ENCODE results near the gene CPNE7.

The CPNE7 gene

DNA sequence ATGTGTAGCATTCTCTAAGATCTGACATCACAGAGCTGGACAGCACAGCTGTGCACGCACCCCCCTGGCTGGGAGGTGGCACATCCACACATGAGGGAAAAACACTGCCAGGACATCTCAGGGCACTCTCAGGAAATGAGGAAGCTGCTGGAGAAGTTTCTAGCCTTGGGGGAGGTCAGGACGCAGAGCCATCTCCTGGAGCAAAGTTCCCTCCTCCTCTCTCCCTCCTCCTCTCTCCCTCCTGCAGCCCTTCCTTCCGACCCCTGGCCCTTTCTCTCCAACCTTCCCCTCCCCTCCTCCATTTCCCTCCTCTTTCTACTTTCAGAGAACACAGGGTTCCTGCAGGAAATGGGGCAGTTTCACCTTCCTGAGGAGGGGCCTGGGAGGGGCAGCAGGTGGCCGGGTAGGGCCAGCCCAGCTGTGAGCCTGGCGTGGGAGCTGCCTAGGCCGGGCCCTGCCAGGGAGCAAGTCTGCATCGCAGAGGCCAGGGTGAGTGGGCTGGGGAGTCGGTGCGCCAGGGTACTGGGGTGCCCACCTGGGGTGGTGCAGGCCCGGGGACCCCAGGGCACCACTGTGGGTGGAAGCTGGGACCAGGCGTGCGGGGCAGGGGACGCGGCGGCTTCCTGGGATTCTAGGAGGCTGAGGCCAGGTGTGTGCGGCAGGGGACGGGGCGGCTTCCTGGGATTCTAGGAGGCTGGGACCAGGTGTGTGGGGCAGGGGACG is 37.8 kb downstream of the CPNE7 start, which contains the start of gene DPEP1:
DPEP1 (plus strand) TSS at position 412 of the 723 bp plus-strand sequence. CDS start 16,769 bp downstream, outside the sequence.
- no peaks in the 10 kb centered on the region for H3K36me3 ChIP-seq (ENCODE audit: low read length)
- no peaks in the 10 kb centered on the region for H3K9me3 ChIP-seq (ENCODE audit: insufficient read depth, low read length)
- no peaks in the 10 kb centered on the region for H3K9me2 ChIP-seq (replicated peaks; ENCODE audit: insufficient read depth, low read length)
- H3K27me3 ChIP-seq (ENCODE audit: low read length) = no peaks in the 10 kb centered on the region
- H3K4me3 ChIP-seq (ENCODE audit: insufficient read depth, low read length, poor library complexity, severe bottlenecking) = no peak within 1 kb of the TSS
- no peaks in the 10 kb centered on the region for H4K20me1 ChIP-seq (ENCODE audit: low read depth, low read length)
- H3K79me2 ChIP-seq (ENCODE audit: insufficient read depth, low read length) = no peaks in the 10 kb centered on the region
- no peak within 1 kb of the TSS for H3K4me2 ChIP-seq (ENCODE audit: low read depth, low read length, poor library complexity, severe bottlenecking)
- no peak for TF ChIP-seq EZH2phosphoT487 (conservative IDR thresholded peaks at IDR 0.05; ENCODE audit: low read length)
- TF ChIP-seq, protein P1, sequence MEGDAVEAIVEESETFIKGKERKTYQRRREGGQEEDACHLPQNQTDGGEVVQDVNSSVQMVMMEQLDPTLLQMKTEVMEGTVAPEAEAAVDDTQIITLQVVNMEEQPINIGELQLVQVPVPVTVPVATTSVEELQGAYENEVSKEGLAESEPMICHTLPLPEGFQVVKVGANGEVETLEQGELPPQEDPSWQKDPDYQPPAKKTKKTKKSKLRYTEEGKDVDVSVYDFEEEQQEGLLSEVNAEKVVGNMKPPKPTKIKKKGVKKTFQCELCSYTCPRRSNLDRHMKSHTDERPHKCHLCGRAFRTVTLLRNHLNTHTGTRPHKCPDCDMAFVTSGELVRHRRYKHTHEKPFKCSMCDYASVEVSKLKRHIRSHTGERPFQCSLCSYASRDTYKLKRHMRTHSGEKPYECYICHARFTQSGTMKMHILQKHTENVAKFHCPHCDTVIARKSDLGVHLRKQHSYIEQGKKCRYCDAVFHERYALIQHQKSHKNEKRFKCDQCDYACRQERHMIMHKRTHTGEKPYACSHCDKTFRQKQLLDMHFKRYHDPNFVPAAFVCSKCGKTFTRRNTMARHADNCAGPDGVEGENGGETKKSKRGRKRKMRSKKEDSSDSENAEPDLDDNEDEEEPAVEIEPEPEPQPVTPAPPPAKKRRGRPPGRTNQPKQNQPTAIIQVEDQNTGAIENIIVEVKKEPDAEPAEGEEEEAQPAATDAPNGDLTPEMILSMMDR (IDR thresholded peaks at IDR 0.05; ENCODE audit: insufficient read depth, low read length, poor library complexity, severe bottlenecking) = no peak
- H3F3A ChIP-seq (ENCODE audit: insufficient read depth) = no peaks in the 10 kb centered on the region
- no peak within 1 kb of the TSS for H3K27ac ChIP-seq (ENCODE audit: low read depth, low read length)
- H3K9ac ChIP-seq (ENCODE audit: low read length) = no peak within 1 kb of the TSS
- H2AFZ ChIP-seq (ENCODE audit: low read depth, low read length, severe bottlenecking) = no peak within 1 kb of the TSS

DNA sequence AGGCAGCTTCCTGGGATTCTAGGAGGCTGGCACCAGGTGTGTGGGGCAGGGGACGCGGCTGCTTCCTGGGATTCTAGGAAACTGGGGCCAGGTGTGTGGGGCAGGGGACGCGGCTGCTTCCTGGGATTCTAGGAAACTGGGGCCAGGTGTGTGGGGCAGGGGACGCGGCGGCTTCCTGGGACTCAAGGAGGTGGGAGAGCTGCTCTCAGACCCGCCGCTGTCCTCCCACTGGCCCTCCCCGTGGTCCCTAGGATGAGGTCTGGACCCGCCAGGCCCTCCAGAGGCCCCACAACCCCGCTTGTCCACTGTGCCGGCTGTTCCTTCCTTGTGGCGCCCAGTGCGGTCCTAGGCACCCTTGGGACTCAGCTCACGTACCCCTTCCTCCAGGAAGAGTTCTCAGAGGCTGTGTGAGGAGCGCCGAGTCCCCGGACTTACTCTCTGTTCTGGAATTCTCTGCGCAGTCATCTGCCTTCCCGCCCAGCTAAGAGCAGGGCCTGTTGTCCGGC is 38.4 kb downstream of the CPNE7 start:
- TF ChIP-seq, protein P1 (IDR thresholded peaks at IDR 0.05; ENCODE audit: insufficient read depth, low read length, poor library complexity, severe bottlenecking) = no peak
- TF ChIP-seq EZH2phosphoT487 (conservative IDR thresholded peaks at IDR 0.05; ENCODE audit: low read length) = no peak
- no peak overlapping the region for H3K4me2 ChIP-seq (ENCODE audit: low read depth, low read length, poor library complexity, severe bottlenecking)

DNA sequence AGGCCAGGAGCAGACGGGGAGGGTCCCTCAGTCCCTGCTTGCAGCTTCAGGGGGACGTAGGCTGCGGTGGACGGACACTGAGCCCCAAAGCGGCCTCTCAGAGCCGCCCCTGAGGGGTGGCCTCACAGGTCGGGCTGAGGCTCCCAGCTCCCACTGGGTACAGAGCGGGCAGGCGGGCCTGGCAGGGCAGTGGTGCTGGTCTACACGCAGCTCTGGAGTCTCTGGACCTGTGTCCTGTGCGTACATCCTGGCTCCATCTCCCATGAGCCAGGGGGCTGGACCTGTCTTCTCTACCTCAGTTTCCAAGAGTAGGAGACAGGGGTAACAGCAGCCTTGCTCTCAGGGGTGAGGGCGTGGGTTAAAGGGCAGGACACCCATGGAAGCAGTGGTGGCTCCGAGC is 39.6 kb downstream of the CPNE7 start:
- Histone ChIP-seq H3K36me3 (ENCODE audit: low read length) (no peaks in the 10 kb centered on the region), H2AFZ (ENCODE audit: low read depth, low read length, severe bottlenecking) (no peak overlapping the region), H3K27me3 (ENCODE audit: low read length) (no peaks in the 10 kb centered on the region), H3K9ac (ENCODE audit: low read length) (no peak overlapping the region), H3F3A (ENCODE audit: insufficient read depth) (no peaks in the 10 kb centered on the region), H3K4me2 (ENCODE audit: low read depth, low read length, poor library complexity, severe bottlenecking) (no peak overlapping the region), H3K9me2 (replicated peaks; ENCODE audit: insufficient read depth, low read length) (no peaks in the 10 kb centered on the region), H3K79me2 (ENCODE audit: insufficient read depth, low read length) (no peaks in the 10 kb centered on the region), H3K4me3 (ENCODE audit: insufficient read depth, low read length, poor library complexity, severe bottlenecking) (no peak overlapping the region), H3K27ac (ENCODE audit: low read depth, low read length) (no peak overlapping the region), H4K20me1 (ENCODE audit: low read depth, low read length) (no peaks in the 10 kb centered on the region), H3K9me3 (ENCODE audit: insufficient read depth, low read length) (no peaks in the 10 kb centered on the region)
- TF ChIP-seq, protein P1 (IDR thresholded peaks at IDR 0.05; ENCODE audit: insufficient read depth, low read length, poor library complexity, severe bottlenecking) = no peak
- no peak for TF ChIP-seq EZH2phosphoT487 (conservative IDR thresholded peaks at IDR 0.05; ENCODE audit: low read length)

More for the DNA sequence above, 38.4 kb downstream of the CPNE7 start:
- H3K36me3 ChIP-seq (ENCODE audit: low read length) = no peaks in the 10 kb centered on the region
- H3K9me2 ChIP-seq (replicated peaks; ENCODE audit: insufficient read depth, low read length) = no peaks in the 10 kb centered on the region
- H3K9ac ChIP-seq (ENCODE audit: low read length) = no peak overlapping the region
- H3K9me3 ChIP-seq (ENCODE audit: insufficient read depth, low read length) = no peaks in the 10 kb centered on the region
- no peak overlapping the region for H2AFZ ChIP-seq (ENCODE audit: low read depth, low read length, severe bottlenecking)
- H3K4me3 ChIP-seq (ENCODE audit: insufficient read depth, low read length, poor library complexity, severe bottlenecking) = no peak overlapping the region
- no peak overlapping the region for H3K27ac ChIP-seq (ENCODE audit: low read depth, low read length)
- H4K20me1 ChIP-seq (ENCODE audit: low read depth, low read length) = no peaks in the 10 kb centered on the region
- H3K79me2 ChIP-seq (ENCODE audit: insufficient read depth, low read length) = no peaks in the 10 kb centered on the region
- H3K27me3 ChIP-seq (ENCODE audit: low read length) = no peaks in the 10 kb centered on the region
- no peaks in the 10 kb centered on the region for H3F3A ChIP-seq (ENCODE audit: insufficient read depth)

Measured in SU-DHL-6 (cell line).